Duodenal mucosa (tissue), 2 donors: ENCODE data around the gene RANBP9.
A peak's percentile ranks its signal among the peaks of the same experiment; 100 is the strongest.

Experiments used
- H3K27ac ChIP-seq: one replicate; pipeline ENCODE4 v1.7.0; 2013; ENCODE audit warnings: low read depth, low read length
- H3K27me3 ChIP-seq, 2 donors: one replicate each; pipeline ENCODE4 v1.7.0; 2013; ENCODE audit warnings: low read length in 2 of 2, control low read depth in 1 of 2; ENCODE audit not compliant: insufficient read depth in 2 of 2, control insufficient read depth in 1 of 2
- H3K36me3 ChIP-seq, 2 donors: one replicate each; pipeline ENCODE4 v1.7.0; 2013; ENCODE audit warnings: low read length in 2 of 2, control low read depth in 1 of 2; ENCODE audit not compliant: insufficient read depth in 2 of 2, control insufficient read depth in 1 of 2
- H3K4me1 ChIP-seq, 2 donors: one replicate each; pipeline ENCODE4 v1.7.0; 2013; ENCODE audit warnings: low read length in 2 of 2, control low read depth in 1 of 2; ENCODE audit not compliant: insufficient read depth in 2 of 2, control insufficient read depth in 1 of 2
- H3K4me3 ChIP-seq, 2 donors: one replicate each; pipeline ENCODE4 v1.7.0; 2013; ENCODE audit warnings: low read length in 2 of 2, low read depth in 1 of 2
- H3K9ac ChIP-seq, 2 donors: one replicate each; pipeline ENCODE4 v1.7.0; 2013; ENCODE audit warnings: low read length in 2 of 2, low read depth in 1 of 2
- H3K9me3 ChIP-seq, 2 donors: one replicate each; pipeline ENCODE4 v1.7.0; 2013; ENCODE audit warnings: low read length in 2 of 2, control low read depth in 1 of 2; ENCODE audit not compliant: control insufficient read depth in 1 of 2

The RANBP9 gene

DNA sequence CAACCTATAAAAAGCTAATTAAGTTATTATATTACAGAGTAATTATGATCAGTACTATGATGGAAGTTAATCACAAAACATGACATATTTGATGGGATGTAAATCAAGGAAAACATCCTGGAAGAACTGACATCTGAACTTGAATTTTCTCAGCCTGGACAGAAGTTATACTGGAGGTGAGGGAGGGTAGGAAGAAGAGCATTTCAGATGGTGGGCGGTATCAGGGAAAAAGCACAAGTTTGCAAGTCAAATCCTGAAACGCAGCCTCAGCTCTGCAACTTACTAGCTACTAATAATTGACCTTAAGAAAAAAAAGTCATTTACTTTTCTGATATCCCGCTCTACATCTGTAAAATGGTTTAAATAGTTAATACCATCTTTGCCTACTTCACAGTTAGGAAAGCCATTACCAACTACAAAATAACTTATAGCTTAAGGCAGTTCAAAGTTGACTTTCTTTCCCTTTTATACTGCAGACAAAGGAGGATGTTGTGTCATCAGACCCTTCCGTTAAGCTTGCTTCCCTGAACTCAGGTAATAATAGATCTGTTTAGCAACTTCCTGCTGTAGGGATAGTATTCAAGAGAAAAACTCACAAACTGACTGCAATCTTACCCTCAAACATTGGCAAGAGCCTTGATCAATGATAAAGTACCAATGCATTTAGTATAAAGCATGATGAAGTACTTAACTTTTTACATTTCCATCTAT lies 75.5 kb downstream of the RANBP9 start:
- Histone ChIP-seq H3K4me1 (no peaks in the 10 kb centered on the region), H3K4me3 (no peak overlapping the region), H3K9me3 (no peaks in the 10 kb centered on the region), H3K36me3 (peaks cover 21 to 31% of the 10 kb centered on the region in 2 donors), H3K27me3 (no peaks in the 10 kb centered on the region), H3K27ac (no peak overlapping the region), H3K9ac (no peak overlapping the region)

DNA sequence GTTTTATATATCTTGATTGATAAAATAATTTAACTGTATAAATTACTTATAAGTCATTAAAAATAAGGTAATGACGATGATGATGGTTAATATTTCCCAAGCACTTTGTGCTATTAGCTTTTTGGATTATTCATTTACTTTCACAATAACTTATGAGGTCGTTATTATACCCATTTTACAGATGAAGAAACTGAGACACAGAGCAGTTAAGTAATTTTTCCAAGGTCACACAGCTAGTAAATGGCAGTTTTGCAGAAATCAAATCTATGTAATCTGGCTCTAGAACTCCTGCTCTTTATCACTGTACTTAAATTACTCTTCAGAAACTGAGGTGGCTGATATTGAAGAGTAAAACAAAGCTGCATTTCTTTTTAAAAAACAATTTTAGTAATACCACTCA lies 78.3 kb downstream of the RANBP9 start:
- H3K4me1 ChIP-seq, result no peaks in the 10 kb centered on the region
- no peaks in the 10 kb centered on the region for H3K9me3 ChIP-seq
- no peak overlapping the region for H3K9ac ChIP-seq
- H3K4me3 ChIP-seq, result no peak overlapping the region
- no peaks in the 10 kb centered on the region for H3K27me3 ChIP-seq
- H3K36me3 ChIP-seq, result peaks cover 23 to 44% of the 10 kb centered on the region in 2 donors
- H3K27ac ChIP-seq, result no peak overlapping the region

DNA sequence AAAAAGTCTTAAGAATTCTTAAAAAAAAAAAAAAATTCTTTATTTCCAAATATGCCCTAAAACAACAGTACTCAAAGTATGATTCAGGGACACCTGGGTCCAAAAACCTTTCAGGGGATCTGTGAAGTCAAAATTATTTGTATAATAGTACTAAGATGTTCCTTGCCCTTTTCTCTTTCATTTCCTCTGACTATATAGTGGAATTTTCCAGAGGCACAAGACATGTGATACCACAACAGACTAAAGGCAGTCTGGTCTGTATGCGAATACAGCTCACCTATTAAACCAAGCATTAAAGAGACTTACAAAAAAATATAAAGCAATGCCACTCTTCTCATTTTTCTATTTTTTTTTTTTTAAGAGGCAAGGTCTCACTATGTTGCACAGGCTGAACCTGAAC lies 81.1 kb downstream of the RANBP9 start:
- Histone ChIP-seq H3K27ac (no peak overlapping the region), H3K4me3 (no peak overlapping the region), H3K27me3 (no peaks in the 10 kb centered on the region), H3K9ac (no peak overlapping the region), H3K9me3 (no peaks in the 10 kb centered on the region), H3K36me3 (peaks cover 14 to 54% of the 10 kb centered on the region in 2 donors), H3K4me1 (no peaks in the 10 kb centered on the region)

DNA sequence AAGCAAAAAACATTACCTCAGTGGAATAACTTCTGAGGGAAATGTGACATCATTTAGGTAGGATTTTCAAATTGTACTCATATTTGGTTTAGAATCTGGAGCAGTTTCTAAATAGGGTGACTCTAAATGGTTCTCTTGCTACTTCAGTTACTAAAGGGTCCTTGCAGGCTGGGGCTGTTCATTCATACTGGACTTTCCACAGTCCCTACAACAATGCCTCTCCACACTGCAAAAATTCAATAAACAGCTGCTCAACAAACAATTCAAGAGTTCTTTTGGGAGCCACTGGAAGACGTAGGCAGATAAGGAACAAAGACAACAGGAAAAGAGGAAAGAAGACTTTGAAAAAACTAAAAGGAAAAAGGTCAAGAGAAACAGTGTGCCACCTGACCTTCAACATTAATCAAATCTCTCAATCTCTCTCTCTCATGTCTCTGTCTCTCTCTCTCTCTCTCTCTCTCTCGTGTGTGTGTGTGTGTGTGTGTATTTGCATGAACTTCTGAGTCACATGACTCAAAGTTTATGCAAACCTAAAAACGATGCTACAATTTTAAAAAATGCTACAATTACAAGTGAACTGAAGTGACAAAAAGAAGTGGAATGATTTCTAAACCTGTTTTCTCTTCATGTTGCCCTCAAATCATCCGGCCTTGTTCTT lies 82.0 kb downstream of the RANBP9 start:
- H3K36me3 ChIP-seq, result peaks cover 16 to 62% of the 10 kb centered on the region in 2 donors
- H3K9ac ChIP-seq, result no peak overlapping the region
- H3K4me3 ChIP-seq, result no peak overlapping the region
- no peak overlapping the region for H3K27ac ChIP-seq
- H3K27me3 ChIP-seq, result no peaks in the 10 kb centered on the region
- no peaks in the 10 kb centered on the region for H3K9me3 ChIP-seq
- H3K4me1 ChIP-seq, result no peaks in the 10 kb centered on the region

DNA sequence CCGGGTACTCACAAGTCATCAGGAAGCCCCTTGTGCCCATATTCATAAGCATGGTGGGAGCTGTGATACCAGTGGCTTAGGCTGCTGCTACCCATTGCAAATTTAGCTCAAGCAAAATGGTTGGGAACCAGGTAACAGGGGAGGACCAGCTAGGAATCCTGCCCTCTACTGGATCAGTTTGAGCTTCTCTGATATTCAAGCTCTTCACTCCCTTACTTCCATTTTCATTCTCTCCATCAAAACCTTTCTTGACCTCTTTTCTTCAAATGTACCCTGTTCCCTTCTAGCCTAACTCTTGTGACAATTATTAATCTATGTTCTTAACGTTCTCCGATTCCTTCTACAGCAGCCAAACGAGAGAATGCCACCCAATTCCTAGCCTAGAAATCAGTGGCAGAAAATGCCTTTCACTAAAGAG lies 86.8 kb downstream of the RANBP9 start:
- no peaks in the 10 kb centered on the region for H3K4me1 ChIP-seq
- H3K36me3 ChIP-seq, result peaks cover 28 to 75% of the 10 kb centered on the region in 2 donors
- no peak overlapping the region for H3K4me3 ChIP-seq
- no peak overlapping the region for H3K9ac ChIP-seq
- H3K9me3 ChIP-seq, result no peaks in the 10 kb centered on the region
- no peaks in the 10 kb centered on the region for H3K27me3 ChIP-seq
- H3K27ac ChIP-seq, result no peak overlapping the region

DNA sequence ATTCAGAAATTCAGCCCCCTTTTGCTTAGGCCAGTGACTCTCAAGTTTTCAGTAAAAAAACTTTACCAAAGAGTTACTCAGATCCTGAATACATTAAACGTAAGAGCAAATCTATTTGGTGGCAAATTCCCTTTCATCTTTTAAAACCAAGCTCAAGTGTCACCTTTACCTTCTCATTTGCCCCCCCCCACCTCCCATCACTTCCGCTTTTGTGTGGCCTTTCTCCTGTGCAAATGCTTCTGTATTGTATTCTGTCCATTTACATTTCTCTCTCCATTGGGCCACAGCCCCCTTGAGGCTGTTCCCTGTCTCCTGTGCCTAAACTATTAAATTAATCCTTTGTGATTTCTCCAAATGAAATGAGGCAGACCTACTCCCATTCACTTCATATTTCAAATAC lies 94.6 kb downstream of the RANBP9 start:
- H3K9ac ChIP-seq, result no peak overlapping the region

DNA sequence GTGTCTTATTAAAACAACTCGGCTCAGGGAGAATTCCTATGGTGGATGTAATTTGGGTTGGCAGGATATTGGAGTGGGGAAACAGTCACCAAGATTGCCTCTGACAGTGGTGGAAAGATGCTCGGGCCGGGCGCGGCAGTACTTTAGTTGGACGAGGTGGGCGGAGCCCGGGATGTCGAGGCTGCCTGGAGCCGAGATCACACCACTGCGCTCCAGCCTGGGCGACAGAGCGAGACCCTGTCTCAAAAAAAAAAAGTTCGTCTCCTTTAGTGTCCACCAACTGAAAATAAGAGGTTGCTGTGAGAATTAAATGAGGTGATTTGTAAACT lies 95.9 kb downstream of the RANBP9 start:
- Histone ChIP-seq H3K9me3 (no peaks in the 10 kb centered on the region), H3K27me3 (no peaks in the 10 kb centered on the region), H3K36me3 (peaks cover 16 to 30% of the 10 kb centered on the region in 2 donors), H3K9ac (peak overlapping the region; percentile 80 to 92), H3K4me3 (peak overlapping the region; percentile 91 to 95), H3K4me1 (peaks cover 22 to 26% of the 10 kb centered on the region in 2 donors), H3K27ac (peak overlapping the region; percentile 78)

More for the DNA sequence above, 94.6 kb downstream of the RANBP9 start:
- Histone ChIP-seq H3K4me3 (no peak overlapping the region), H3K4me1 (peaks cover 22 to 26% of the 10 kb centered on the region in 2 donors), H3K36me3 (peaks cover 26 to 43% of the 10 kb centered on the region in 2 donors), H3K9me3 (no peaks in the 10 kb centered on the region), H3K27ac (no peak overlapping the region), H3K27me3 (no peaks in the 10 kb centered on the region)

DNA sequence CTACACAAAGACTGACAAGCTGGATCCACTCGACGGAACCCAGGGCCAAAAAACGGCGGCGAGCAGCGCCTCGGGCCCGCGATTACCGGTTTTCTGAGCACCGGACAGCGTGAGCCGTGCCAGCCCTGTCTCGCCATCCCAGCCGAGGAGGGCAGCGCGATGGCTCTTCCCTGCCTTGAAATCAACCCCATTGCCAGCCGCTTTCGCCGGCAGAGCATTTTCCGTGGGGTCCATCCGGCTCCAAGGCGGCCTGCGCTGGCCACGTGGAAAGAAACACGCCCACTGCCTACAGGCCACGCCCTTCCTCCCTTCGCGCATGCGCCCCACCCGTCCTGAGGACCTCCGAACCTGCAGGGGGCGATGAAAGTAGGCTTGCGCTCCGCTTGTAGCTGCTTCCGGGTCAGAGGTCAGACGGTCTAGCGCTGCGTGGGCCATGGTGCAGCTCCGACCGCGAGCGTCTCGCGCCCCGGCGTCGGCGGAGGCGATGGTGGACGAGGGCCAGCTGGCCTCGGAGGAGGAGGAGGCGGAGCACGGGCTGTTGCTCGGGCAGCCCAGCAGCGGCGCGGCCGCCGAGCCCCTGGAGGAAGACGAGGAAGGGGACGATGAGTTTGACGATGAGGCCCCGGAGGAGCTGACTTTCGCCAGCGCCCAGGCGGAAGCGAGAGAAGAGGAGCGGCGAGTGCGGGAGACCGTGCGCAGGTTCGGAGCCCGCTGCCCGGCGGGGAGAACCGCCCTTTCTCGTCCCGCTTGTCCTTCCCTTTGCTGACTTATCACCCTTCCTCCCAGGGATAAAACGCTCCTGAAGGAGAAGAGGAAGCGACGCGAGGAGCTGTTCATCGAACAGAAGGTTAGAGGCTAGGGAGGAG lies 96.5 kb downstream of the RANBP9 start, which contains the start of gene NOL7:
Gene NOL7, plus strand, starts transcription at position 410 of the 866 bp plus-strand sequence. Its CDS starts 24 bp downstream, at position 434.
- H3K36me3 ChIP-seq, result peaks cover 16 to 25% of the 10 kb centered on the region in 2 donors
- peak within 1 kb of the TSS; percentile 78 for H3K27ac ChIP-seq
- peak within 1 kb of the TSS; percentile 91 to 95 for H3K4me3 ChIP-seq
- no peaks in the 10 kb centered on the region for H3K27me3 ChIP-seq
- no peaks in the 10 kb centered on the region for H3K9me3 ChIP-seq
- H3K4me1 ChIP-seq, result peaks cover 22 to 26% of the 10 kb centered on the region in 2 donors
- H3K9ac ChIP-seq, result peak within 1 kb of the TSS; percentile 80 to 92

DNA sequence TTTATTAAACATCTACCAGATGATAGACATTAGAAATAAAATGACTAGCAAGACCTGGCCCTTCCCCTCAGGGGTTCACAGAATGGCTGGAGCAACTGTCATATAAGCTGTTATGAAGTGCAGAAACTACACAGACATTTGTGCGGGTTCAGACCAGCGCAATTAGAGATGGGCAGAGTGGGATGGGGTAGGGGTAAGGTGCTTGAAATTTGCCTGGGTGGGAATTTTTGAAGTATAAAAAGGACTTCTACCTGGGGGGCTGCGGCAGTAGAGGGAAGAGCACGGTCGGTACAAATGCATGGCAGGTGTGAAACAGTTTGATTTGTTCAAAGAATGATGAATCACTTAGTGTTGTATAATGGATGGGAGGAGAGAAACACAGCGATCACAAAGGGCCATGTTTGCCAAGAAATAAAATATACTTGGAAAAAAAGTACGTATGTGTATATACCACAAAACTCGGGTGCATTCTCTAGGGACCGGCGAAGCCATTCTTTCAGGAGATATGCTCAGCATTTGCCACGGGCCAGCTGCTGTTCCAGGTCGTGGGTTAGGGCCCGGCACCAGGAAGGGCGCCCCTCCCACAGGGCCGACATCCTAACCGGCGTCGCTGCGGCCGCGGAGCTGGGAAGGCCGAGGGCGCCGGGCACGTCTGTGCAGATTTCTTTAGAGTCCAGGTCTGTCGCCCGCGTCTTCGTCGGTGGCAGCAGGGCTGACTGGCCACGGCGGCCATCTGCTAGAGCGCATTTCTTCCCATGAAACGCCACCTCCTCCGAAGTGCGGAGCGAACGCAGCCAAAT lies 97.3 kb downstream of the RANBP9 start:
- H3K9me3 ChIP-seq, result no peaks in the 10 kb centered on the region
- H3K4me1 ChIP-seq, result peaks cover 22 to 26% of the 10 kb centered on the region in 2 donors
- H3K9ac ChIP-seq, result peak overlapping the region; percentile 80 to 92
- peaks cover 15 to 16% of the 10 kb centered on the region in 2 donors for H3K36me3 ChIP-seq
- H3K27me3 ChIP-seq, result no peaks in the 10 kb centered on the region
- peak overlapping the region; percentile 91 to 95 for H3K4me3 ChIP-seq
- peak overlapping the region; percentile 72 for H3K27ac ChIP-seq
